Endothelial cell of umbilical vein (primary cell): ENCODE results near the gene ZNF652. TPM values are rescaled to one million over a fixed set of nuclear protein-coding genes. Genes with fewer than 3 reads are reported as not detected.

ENCODE experiments used
- BruUV-seq: library from RNA; stranded (reverse); fragments of 400-500 nt; replicated peaks from 2 replicates; lab custom pipeline; 2021; lab: Mats Ljungman, UMichigan
- CTCF ChIA-PET: fragments of 300-600, 350-600 bp; sonication (Branson Sonifier 250); formaldehyde crosslinking; loops from one replicate; lab custom pipeline; 2021; ENCODE audit warnings: antibody characterized with exemption, inconsistent platforms; lab: Charles Lee
- POLR2A ChIA-PET: fragments of 300-600, 350-600 bp; sonication (Branson Sonifier 250); formaldehyde crosslinking; loops from one replicate; lab custom pipeline; 2021; ENCODE audit warnings: antibody characterized with exemption, inconsistent platforms; lab: Charles Lee
- DNase-seq: peaks from one replicate; pipeline ENCODE4 v3.0.0-alpha.2; 2011; ENCODE audit warnings: low read depth, low spot score
- FAIRE-seq: peaks from 2 replicates; lab custom pipeline; 2011; peaks lifted over from hg19 to GRCh38; lab: Jason Lieb, UNC
- H2AFZ ChIP-seq: 2 replicates; pipeline ENCODE4 v1.6.0; 2012; ENCODE audit warnings: low read depth, low read length, control low read depth, inconsistent platforms
- H3K27ac ChIP-seq: 2 replicates; pipeline ENCODE4 v1.5.1; 2011; ENCODE audit warnings: low read depth, mild to moderate bottlenecking, control low read depth, low read length, moderate library complexity; ENCODE audit not compliant: insufficient read depth
- H3K27me3 ChIP-seq, 2 experiments: 2 replicates each; pipeline versions ENCODE4 v1.6.0 to v1.6.1; 2011; ENCODE audit warnings: low read length in 2 of 2, mixed read lengths in 1 of 2; ENCODE audit not compliant: control insufficient read depth in 2 of 2, insufficient read depth in 2 of 2
- H3K36me3 ChIP-seq, 2 experiments: 2 replicates in 1 of 2; 3 replicates in 1 of 2; pipeline ENCODE4 v1.5.1; 2011; ENCODE audit warnings: low read length in 2 of 2, mild to moderate bottlenecking in 1 of 2, moderate library complexity in 1 of 2; ENCODE audit not compliant: control insufficient read depth in 2 of 2, insufficient read depth in 2 of 2; ENCODE audit errors: extremely low read depth in 1 of 2
- H3K4me1 ChIP-seq: 3 replicates; pipeline ENCODE4 v1.5.1; 2011; ENCODE audit warnings: mild to moderate bottlenecking, low read length; ENCODE audit not compliant: control insufficient read depth, insufficient read depth; ENCODE audit errors: extremely low read depth
- H3K4me2 ChIP-seq: 2 replicates; pipeline ENCODE4 v1.6.1; 2011; ENCODE audit warnings: low read length, control low read depth, mixed read lengths; ENCODE audit not compliant: insufficient read depth
- H3K4me3 ChIP-seq, 3 experiments: fragments of 200-600 bp in 1 of 3; sonication (generic), shearing (Covaris generic) in 1 of 3; replicated peaks in 1 of 3; 2 replicates each; pipeline ENCODE4 v1.5.1; 2011 to 2016; ENCODE audit warnings: control low read depth in 3 of 3, low read length in 3 of 3, mild to moderate bottlenecking in 2 of 3, inconsistent platforms in 1 of 3, low read depth in 1 of 3, moderate library complexity in 1 of 3; ENCODE audit not compliant: insufficient read depth in 1 of 3
- H3K79me2 ChIP-seq: 2 replicates; pipeline ENCODE4 v1.6.0; 2012; ENCODE audit warnings: low read length, inconsistent platforms; ENCODE audit not compliant: control insufficient read depth, insufficient read depth
- H3K9ac ChIP-seq: replicated peaks from 2 replicates; pipeline ENCODE3; 2011; ENCODE audit warnings: low read length, control low read depth; ENCODE audit not compliant: insufficient read depth; ENCODE audit errors: extremely low read depth
- H3K9me1 ChIP-seq: replicated peaks from 3 replicates; pipeline ENCODE4 v1.6.0; 2011; ENCODE audit warnings: mild to moderate bottlenecking, low read length; ENCODE audit not compliant: control insufficient read depth, insufficient read depth; ENCODE audit errors: extremely low read depth
- H3K9me3 ChIP-seq: replicated peaks from 2 replicates; pipeline ENCODE4 v1.5.1; 2012; ENCODE audit warnings: low read length, inconsistent platforms; ENCODE audit not compliant: control insufficient read depth, insufficient read depth
- H4K20me1 ChIP-seq: replicated peaks from 2 replicates; pipeline ENCODE3; 2011; ENCODE audit warnings: mild to moderate bottlenecking, low read length; ENCODE audit not compliant: control insufficient read depth, insufficient read depth; ENCODE audit errors: extremely low read depth
- CTCF ChIP-seq, 2 donors: IDR thresholded peaks; 1 replicate in 1 of 2; 2 replicates in 1 of 2; pipeline ENCODE4 v1.5.1; 2011; ENCODE audit warnings: low read length in 2 of 2, mild to moderate bottlenecking in 2 of 2, moderate library complexity in 2 of 2, control low read depth in 1 of 2, inconsistent platforms in 1 of 2, low read depth in 1 of 2; ENCODE audit not compliant: insufficient read depth in 1 of 2; ENCODE audit errors: extremely low read depth in 1 of 2
- EZH2 ChIP-seq: IDR thresholded peaks from 2 replicates; pipeline ENCODE4 v1.6.1; 2012; ENCODE audit warnings: borderline replicate concordance, low read depth, mild to moderate bottlenecking, moderate library complexity, low read length, inconsistent platforms; ENCODE audit not compliant: severe bottlenecking
- FOS ChIP-seq: IDR thresholded peaks from 2 replicates; pipeline ENCODE4 v1.6.1; 2011; ENCODE audit warnings: mild to moderate bottlenecking, low read length, moderate library complexity, borderline replicate concordance; ENCODE audit not compliant: insufficient read depth
- GATA2 ChIP-seq: IDR thresholded peaks from 2 replicates; pipeline ENCODE4 v1.7.0; 2011; ENCODE audit warnings: low read depth, mild to moderate bottlenecking, moderate library complexity, mixed read lengths, low read length; ENCODE audit not compliant: insufficient read length, insufficient read depth
- JUN ChIP-seq: IDR thresholded peaks from 2 replicates; pipeline ENCODE4 v1.6.1; 2011; ENCODE audit warnings: borderline replicate concordance, low read depth; ENCODE audit not compliant: insufficient read length, insufficient read depth
- MAX ChIP-seq: IDR thresholded peaks from 2 replicates; pipeline ENCODE4 v1.6.1; 2011; ENCODE audit not compliant: insufficient read depth, insufficient read length
- MYC ChIP-seq: IDR thresholded peaks from one replicate; pipeline ENCODE4 v1.6.1; 2011; ENCODE audit warnings: mild to moderate bottlenecking, low read depth, low read length
- POLR2A ChIP-seq: IDR thresholded peaks from 2 replicates; pipeline ENCODE4 v1.6.1; 2012; ENCODE audit warnings: low read depth, mild to moderate bottlenecking, control low read depth, low read length
- POLR2AphosphoS5 ChIP-seq: IDR thresholded peaks from 2 replicates; pipeline ENCODE4 v1.6.1; 2012; ENCODE audit warnings: low read depth, mild to moderate bottlenecking, control low read depth, low read length, moderate library complexity; ENCODE audit not compliant: insufficient read depth
- dilution Hi-C: fragments of 300-500 bp; cut with MboI; formaldehyde crosslinking; loops from one replicate; pipeline ENCODE4 v1.15.0; 2019; ENCODE audit warnings: low sequenced_read_pairs; ENCODE audit not compliant: extremely low pct_ligation_motif_present
- intact Hi-C: fragments of 100-400 bp; cut with micrococcal nuclease; formaldehyde crosslinking; loops from one replicate; pipeline ENCODE4 v1.10.0; 2022
- microRNA-seq: library from miRNA; unstranded; fragments of <30 nt; microRNA quantifications from one replicate; pipeline ENCODE4 v1.2.0, GENCODE V29; 2021; ENCODE audit warnings: borderline number of aligned reads, borderline replicate concordance
- polyA plus RNA-seq, 4 experiments: library from polyadenylated mRNA; depleted of rRNA in 3 of 4; stranded (reverse) in 3 of 4; unstranded in 1 of 4; fragments of >200 nt; gene quantifications; 2 replicates each; pipeline versions ENCODE4 v1.2.1 to v1.2.3, GENCODE V29; 2011 to 2012; ENCODE audit warnings: missing spikeins in 1 of 4
- small RNA-seq: library from RNA; depleted of rRNA; stranded (forward); fragments of <200 nt; gene quantifications from one replicate; pipeline ENCODE3, GENCODE V24; 2012; ENCODE audit warnings: low replicate concordance, low read depth; ENCODE audit not compliant: insufficient read depth, insufficient read length
- total RNA-seq: library from RNA; stranded (reverse); gene quantifications from 2 replicates; pipeline ENCODE4 v1.2.3, GENCODE V29; 2021

ZNF652 gene
- total and polyA plus RNA-seq, 2 donors (not counting 3 experiments of a cell fraction or from before 2014, with no cell fraction given) = 6.1 to 18.6 TPM

GRCh38 chr17:49244839-49245238, 117.2 kb downstream of the ZNF652 start:
- no peaks in the 10 kb centered on the region for H4K20me1 ChIP-seq
- no peaks in the 10 kb centered on the region for H3K9me3 ChIP-seq
- no peak for TF ChIP-seq MAX
- no peak for TF ChIP-seq FOS
- no peak for TF ChIP-seq GATA2
- TF ChIP-seq POLR2A = no peak
- TF ChIP-seq MYC = no peak
- no peak for TF ChIP-seq POLR2AphosphoS5
- TF ChIP-seq EZH2 = no peak
- no peak for TF ChIP-seq CTCF (IDR thresholded peaks at IDR 0.05; ENCODE audit: extremely low read depth in 1 of 2, insufficient read depth in 1 of 2, low read depth in 1 of 2, low read length in 2 of 2)
- TF ChIP-seq JUN = no peak
- ChIA-PET POLR2A (no interaction called here), CTCF (interaction anchor here (2.7 kb wide), 1 partner anchor 46 kb away, joined by 12 read pairs; no protein-coding TSS in a partner anchor)
- H2AFZ ChIP-seq = no peak overlapping the region
- no peak overlapping the region for H3K4me2 ChIP-seq
- no peaks in the 10 kb centered on the region for H3K27me3 ChIP-seq
- H3K79me2 ChIP-seq = no peaks in the 10 kb centered on the region
- no peaks in the 10 kb centered on the region for H3K9me1 ChIP-seq
- FAIRE-seq (no peak), DNase-seq (no peak)
- no peak overlapping the region for H3K4me3 ChIP-seq
- dilution Hi-C loops (no loop called here), intact Hi-C loops (no loop called here)
- H3K4me1 ChIP-seq = no peaks in the 10 kb centered on the region
- no TSS peak for BruUV-seq
- H3K36me3 ChIP-seq = no peaks in the 10 kb centered on the region
- no peak overlapping the region for H3K27ac ChIP-seq
- no peak overlapping the region for H3K9ac ChIP-seq

Small RNAs within 50 kb of the gene (microRNA-seq; reads per million reads assigned to microRNA genes)
- gene MIR6129 = not detected

Small RNAs within 50 kb of the gene (small RNA-seq; reads per million reads assigned to genes)
- gene MIR6129 = not detected

Other genes starting within 250 kb of the ZNF652 start
- 0.11 and 0.14 TPM in 2 replicates for gene B4GALNT2, start 229.5 kb downstream of the ZNF652 start, total RNA-seq
- not detected in 2 replicates for gene B4GALNT2, start 229.5 kb downstream of the ZNF652 start, polyA plus RNA-seq
- 3.7 and 3.8 TPM in 2 replicates for gene GNGT2, start 151.7 kb downstream of the ZNF652 start, total RNA-seq
- 2.1 and 2.8 TPM in 2 replicates for gene GNGT2, start 151.7 kb downstream of the ZNF652 start, polyA plus RNA-seq
- 35.2 and 35.7 TPM in 2 replicates for gene ABI3, start 151.5 kb downstream of the ZNF652 start, total RNA-seq
- 35.0 and 35.5 TPM in 2 replicates for gene ABI3, start 151.5 kb downstream of the ZNF652 start, polyA plus RNA-seq
- 0.18 TPM in 1 of 2 replicates, not detected in the other for gene PHOSPHO1, start 131.5 kb downstream of the ZNF652 start, total RNA-seq
- 0.19 and 0.23 TPM in 2 replicates for gene PHOSPHO1, start 131.5 kb downstream of the ZNF652 start, polyA plus RNA-seq
- 222 and 231 TPM in 2 replicates for gene PHB1, start 52.6 kb upstream of the ZNF652 start, total RNA-seq
- 287 and 391 TPM in 2 replicates for gene PHB1, start 52.6 kb upstream of the ZNF652 start, polyA plus RNA-seq
- not detected in 2 replicates for gene NGFR, start 133.0 kb upstream of the ZNF652 start, total RNA-seq
- gene NGFR, start 133.0 kb upstream of the ZNF652 start, polyA plus RNA-seq = not detected in 2 replicates
- 2.0 and 2.1 TPM in 2 replicates for gene NXPH3, start 213.6 kb upstream of the ZNF652 start, total RNA-seq
- 1.7 and 2.1 TPM in 2 replicates for gene NXPH3, start 213.6 kb upstream of the ZNF652 start, polyA plus RNA-seq